GM19397 (cell line): ENCODE measurements around the gene CDH13.

Experiments
- ATAC-seq: cut with Tn5 transposase; IDR thresholded peaks from one replicate; pipeline ENCODE4 v1.9.1; 2021; ENCODE audit warnings: mild to moderate bottlenecking, moderate library complexity; ENCODE audit not compliant: unreplicated experiment

CDH13 gene

DNA sequence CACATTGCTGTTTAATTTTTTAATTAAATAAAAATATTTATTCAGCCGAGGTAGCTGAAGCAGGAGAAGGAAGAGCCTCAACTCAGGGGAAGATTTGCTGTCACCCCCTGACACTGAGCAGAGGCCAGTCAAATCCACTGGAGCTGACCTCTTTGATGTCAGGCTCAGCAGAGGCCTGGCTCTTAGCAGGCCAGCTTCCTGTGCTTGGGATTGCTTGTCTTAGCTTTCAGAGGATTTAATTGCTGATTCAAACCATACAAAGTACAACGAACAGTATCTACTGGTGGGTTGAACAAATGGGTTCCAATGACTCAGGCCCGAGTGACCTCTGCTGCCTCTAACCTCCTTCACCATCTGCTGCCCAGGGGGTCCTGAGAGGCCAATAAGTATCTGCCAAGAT, 764.0 kb downstream of the CDH13 start:
- no peak for ATAC-seq

DNA sequence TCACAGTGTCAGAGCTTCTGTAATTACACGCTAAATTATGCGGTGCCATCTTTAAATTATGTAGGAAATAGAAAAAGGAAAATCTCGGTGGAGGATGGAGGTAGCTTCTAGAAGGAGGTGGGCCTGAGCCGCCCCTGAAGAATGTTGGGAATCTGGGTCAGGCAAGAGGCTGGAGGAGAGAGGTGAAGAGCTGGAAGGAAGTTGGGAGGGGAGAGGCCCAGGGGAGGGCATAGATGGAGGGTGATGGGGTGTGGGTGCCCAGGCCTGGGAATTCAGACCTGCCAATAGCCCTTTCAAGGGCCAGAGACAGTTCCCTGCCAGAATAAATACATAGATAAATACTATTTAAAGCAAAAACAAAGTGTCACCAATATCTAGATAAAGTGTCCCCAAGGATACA, 766.0 kb downstream of the CDH13 start:
- ATAC-seq = no peak

DNA sequence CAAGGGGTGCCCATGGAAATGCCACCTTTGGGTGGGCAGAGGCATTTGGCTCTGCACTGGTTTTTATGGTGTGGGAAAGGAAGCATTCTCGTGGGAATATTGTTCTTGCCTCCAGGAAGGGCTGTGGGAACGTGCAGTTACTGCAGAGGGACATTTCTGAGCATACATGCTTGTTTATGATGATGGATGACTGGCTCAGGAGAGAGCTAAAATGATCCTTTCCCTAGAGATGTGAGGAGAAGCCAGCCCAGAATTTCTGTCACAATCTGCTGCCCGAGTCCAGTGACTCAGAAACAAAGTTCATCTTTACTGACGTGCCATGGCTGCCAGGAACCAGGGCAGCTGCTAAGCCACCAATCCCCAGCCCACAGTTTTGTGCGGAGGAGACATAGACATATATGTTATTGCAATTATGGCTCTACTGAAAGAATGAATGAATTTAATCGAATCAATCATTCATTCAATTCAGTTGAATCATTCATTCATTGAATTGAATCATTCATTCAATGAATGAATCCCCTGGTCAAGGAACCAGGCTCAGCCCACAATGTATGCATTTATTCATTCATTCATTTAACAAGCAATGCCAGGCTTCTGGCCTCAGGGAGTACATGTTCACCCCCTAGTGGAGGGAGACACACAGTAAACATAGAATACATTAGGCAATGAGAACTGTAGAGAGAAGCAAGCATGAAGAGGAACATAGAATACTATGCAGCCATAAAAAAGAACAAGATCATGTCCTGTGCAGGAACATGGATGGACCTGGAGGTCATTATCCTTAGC, 766.6 kb downstream of the CDH13 start:
- ATAC-seq = no peak

GRCh38 chr16:83397601-83398291, 771.0 kb downstream of the CDH13 start:
- ATAC-seq = no peak

- no peak for ATAC-seq
Measured at GRCh38 chr16:83400234-83400633, 773.5 kb downstream of the CDH13 start.

DNA sequence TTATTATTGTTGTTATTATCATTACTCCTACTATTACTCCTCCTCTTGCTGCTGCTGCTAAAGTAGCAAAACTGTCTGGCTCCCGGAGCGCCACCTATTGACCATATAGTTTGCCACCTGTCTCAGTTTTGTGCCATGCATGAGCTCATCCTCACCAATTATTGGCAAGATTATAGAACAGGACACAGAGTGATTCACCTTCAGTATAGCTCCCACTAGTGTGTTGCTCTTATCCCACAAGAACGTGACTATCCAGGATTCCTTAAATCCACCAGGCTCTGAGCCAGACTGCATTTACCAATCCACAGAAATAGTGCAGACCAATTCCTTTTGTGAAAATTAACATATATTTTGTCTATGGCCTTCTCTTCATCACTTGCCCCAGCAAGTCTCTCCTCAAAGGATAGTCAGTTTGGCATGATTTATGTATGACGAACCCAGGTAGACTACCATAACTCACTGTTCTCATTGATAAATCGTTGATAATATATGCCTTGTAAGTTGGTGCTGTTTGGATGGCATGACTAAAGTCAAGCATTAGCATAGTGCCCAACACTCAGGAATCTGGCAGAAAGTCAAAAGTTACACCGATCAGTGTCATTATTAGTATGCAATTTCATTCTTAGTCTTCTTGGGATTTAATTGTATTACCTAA, 775.5 kb downstream of the CDH13 start:
- ATAC-seq = no peak

DNA sequence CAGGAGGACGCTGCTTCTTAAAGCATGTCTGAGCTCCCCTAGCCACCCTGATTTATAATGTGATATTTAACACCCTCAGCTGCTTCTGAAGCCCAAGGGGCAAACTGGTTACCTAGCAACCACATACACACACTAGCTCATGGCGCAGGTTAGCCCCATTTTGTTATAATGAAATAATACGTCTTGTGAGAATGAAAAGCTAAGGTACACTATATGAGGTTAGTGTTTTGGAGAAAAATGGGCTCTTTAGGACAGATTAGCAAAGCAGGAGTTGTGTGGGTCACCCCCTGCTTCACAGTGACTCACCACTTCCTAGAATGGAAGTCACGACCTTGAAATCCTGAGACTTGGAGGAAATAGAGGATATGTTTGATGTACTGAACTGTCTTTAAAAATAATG, 776.2 kb downstream of the CDH13 start:
- no peak for ATAC-seq

DNA sequence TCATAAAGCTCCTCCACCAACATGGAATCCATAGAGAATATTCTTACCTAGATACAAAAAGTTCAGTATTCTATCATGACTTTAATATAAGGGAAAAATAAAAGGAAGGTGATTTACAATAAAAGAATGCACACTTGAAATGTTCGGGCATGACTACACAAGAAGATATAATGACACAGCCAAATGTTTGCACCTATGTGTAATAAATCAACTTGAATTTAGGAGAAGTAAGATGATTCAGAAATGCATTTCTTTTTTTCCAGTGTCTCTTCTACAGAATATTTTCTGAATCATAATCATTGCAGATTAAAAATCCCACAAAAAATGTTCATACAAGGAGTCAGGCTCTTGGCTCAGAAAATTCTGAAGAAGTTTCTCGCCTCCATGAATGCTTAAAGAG, 777.0 kb downstream of the CDH13 start:
- ATAC-seq = no peak

DNA sequence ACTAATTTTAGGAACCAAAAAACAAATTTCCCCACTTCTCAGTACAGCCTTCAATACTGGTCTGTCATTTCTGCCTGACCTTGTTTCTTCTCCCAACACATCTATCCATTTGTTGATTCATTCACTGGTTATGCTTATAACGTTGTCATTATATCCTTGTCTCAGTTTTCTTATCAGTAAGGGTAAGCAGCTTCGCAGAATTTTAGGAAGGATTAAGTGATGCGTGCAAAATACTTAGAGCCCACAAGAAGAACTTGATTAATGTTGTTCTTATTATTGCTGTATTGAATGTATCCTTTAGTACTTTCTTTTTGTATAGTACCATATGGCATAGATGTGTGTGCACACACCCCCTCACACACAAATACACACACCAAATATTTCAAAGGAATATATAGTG, 777.5 kb downstream of the CDH13 start:
- ATAC-seq = no peak

DNA sequence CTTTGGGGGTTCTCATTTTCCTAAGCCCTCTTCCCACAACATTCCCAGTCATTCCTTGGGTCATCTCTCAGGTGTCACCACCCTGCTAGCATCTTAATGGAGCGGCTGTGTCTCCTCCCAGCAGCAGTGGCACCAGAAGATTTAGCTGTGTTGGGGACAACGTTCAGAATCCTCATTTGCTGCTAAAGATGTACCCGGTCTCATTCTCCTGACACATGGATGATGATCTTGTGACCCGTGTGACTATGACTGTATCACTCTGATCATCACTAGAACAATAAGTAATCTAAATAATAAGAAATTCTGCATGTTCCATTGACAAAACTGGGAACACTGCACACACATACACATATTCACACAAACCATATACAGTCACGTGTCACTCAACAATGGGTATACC, 781.2 kb downstream of the CDH13 start:
- ATAC-seq = no peak

GRCh38 chr16:83409347-83409746, 782.6 kb downstream of the CDH13 start:
- no peak for ATAC-seq

DNA sequence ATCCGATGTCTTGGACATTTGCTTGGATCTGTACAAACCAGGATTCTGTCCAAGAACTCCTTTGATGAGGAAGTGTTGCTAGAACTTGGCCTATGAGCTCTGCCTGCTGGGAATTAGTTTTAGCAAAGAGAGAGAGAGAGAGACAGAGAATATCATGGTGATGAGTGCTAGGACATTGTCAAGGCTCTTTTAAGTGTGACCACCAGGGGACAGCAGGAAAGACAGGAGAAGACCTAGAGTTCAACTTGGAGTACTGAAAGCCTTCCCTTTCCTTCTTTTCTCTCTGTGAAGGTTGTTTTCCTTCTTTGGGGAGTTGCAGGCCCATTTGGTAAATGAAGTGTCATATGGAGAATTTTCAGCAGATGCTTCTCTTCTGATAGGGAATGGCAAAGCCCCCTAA, 791.8 kb downstream of the CDH13 start:
- no peak for ATAC-seq

- ATAC-seq = no peak
Measured at GRCh38 chr16:83420206-83420760, 793.5 kb downstream of the CDH13 start.

DNA sequence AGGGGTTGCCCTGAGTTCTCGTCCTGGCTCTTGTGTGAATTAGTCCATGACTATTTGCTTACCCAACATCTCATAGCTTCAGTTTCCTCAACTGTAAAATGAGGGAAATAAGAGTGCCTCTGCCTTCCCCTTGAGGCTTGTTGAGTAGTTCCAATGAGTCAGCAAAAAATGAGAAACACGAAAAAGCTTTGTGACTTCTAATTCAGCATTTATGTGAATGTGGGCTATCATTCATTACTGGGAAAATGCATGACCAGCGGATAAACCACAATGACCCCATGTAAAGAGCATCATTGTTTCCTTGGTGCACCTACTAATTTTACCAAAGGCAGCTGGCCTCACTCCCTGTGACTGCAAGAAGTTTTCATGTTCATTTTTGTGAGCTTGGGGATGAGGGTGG, 806.4 kb downstream of the CDH13 start:
- ATAC-seq = no peak

- no peak for ATAC-seq
Measured at GRCh38 chr16:83437036-83437435, 810.3 kb downstream of the CDH13 start.

GRCh38 chr16:83438326-83438725, 811.6 kb downstream of the CDH13 start:
- ATAC-seq = no peak

GRCh38 chr16:83439412-83439811, 812.6 kb downstream of the CDH13 start:
- ATAC-seq = no peak

GRCh38 chr16:83441517-83441916, 814.7 kb downstream of the CDH13 start:
- no peak for ATAC-seq

DNA sequence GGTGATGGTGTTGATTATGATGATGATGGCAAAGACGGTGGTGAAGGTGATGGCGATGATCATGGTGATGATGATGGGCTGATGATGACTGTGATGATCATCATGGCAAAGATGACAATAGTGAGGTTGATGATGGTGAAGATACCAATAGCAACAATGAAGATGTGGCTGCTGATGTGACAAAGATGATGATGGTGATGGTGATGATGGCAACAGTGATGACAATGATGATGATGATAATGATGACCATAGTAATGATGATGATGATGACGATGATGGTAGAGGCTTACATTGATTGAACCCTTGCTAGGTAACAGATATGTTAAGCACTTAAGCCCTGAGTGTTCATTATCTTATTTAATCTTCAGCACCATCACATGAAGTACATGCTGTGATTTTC, 817.2 kb downstream of the CDH13 start:
- ATAC-seq = no peak

DNA sequence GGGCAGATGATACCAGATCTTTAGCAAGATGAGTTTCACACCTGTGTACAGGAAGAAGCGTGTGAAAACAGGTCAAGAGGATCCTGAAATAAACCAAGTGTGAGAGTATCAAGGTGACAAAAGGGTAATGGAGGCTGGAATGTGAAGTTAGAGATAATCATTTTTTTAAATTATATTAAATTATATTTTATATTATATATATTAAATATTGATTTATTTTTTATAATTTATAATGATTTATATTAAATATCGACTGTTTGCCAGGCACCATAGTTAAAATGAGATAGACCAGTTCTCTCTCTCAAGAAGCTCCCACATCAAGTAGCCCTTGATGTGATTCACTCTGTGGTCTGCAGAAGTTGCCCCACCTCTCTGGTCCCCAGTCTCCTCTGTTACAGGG, 820.8 kb downstream of the CDH13 start:
- no peak for ATAC-seq

- ATAC-seq = no peak
Measured at GRCh38 chr16:83449861-83450260, 823.1 kb downstream of the CDH13 start.

GRCh38 chr16:83453977-83454376, 827.2 kb downstream of the CDH13 start:
- no peak for ATAC-seq
